NCI-H774 (cell line): Measurements from ENCODE around the gene STUM.
"Not testable (repeated sequence)": the region's sequence is repeated elsewhere in the genome, so short reads cannot be mapped to it uniquely, and the experiment has no call there.

Experiments used
- DNase-seq: peaks from one replicate; lab custom pipeline; 2025; lab: John Stamatoyannopoulos, UW

STUM gene

DNA sequence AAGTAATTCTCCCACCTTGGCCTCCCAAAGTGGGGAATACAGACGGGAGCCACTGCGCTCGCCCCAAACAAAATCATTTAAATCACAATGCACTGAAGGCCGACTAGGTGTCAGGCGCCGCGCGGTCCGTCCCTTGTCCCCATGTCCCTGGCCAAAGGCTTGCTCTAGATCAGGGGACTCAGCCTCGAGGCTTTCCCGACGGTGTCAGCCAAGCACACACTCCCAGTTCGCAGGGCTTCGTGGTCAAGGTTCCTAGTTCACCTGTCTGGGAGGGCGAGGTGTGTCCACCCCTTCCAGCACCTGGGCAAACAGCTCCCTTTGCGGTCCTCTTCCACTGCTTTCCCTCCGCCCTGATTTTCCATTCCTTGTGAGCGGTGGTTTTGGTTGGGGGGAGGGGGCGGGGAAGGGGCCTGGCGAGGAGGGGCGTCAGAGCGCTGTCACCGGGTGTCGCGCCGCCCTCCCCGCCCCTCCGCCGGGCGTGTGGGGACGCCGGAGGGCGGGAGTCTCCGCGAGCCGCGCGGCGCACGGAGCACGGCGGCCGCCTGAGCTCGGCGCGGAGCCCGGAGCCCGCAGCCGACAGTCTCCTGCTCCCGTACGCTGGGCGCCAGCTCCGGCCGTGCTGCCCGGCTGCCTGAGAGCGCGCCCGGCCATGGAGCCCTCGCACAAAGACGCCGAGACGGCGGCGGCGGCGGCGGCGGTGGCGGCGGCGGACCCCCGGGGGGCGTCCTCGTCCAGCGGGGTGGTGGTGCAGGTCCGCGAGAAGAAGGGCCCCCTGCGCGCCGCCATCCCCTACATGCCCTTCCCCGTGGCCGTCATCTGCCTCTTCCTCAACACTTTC is at the start of gene STUM:
Gene STUM, plus strand, starts transcription at position 509 of the 838 bp plus-strand sequence. Its CDS starts 141 bp downstream, at position 650.
- peak; percentile 82 for DNase-seq

DNA sequence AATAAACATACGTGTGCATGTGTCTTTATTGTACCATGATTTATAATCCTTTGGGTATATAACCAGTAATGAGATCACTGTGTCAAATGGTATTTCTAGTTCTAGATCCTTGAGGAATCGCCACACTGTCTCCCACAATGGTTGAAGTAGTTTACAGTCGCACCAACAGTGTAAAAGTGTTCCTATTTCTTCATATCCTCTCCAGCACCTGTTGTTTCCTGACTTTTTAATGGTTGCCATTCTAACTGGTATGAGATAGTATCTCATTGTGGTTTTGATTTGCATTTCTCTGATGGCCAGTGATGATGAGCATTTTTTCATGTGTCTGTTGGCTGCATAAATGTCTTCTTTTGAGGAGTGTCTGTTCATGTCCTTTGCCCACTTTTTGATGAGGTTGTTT is 48.9 kb upstream of the STUM start:
- not testable (repeated sequence) for DNase-seq

- DNase-seq, result no peak
Measured at GRCh38 chr1:226506021-226506420, 42.5 kb upstream of the STUM start.

DNA sequence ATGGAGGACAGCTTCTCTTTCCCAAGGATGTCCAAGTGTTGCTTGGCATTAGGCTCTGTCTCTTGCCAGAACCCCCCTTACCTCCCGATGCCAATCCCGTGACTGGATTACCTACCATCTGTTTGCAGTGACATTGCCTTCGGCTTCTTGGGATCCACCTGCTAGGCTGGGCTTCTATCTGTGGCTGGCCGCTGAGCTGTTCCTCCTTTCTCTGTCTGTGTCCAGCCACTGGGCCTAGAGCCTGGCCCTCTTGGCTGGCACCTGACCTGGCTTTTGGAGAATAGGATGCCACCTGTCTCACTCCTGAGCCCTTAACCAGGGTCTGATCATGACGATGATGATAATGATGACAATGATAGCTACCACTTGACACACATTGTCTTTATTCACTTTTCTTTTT is 41.6 kb upstream of the STUM start:
- DNase-seq, result no peak

DNA sequence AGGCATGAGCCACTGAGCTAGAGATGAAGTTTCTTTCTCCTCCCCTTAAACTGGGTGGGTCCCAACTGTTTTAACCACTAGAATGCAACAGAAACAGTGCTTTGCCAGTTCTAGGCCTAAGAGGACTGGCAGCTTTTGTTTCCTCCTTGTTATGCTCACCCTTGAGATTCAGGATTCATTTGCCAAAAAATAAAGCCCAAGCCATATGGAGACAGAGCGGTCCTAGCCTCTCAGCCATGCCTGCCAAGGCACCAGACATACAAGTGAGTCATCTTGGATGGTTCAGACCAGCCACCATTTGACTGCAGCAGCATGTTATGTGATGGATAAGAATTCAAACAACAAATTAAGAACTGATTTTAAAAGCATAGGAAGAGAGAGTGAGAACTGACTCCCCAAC is 38.1 kb upstream of the STUM start:
- no peak for DNase-seq

DNA sequence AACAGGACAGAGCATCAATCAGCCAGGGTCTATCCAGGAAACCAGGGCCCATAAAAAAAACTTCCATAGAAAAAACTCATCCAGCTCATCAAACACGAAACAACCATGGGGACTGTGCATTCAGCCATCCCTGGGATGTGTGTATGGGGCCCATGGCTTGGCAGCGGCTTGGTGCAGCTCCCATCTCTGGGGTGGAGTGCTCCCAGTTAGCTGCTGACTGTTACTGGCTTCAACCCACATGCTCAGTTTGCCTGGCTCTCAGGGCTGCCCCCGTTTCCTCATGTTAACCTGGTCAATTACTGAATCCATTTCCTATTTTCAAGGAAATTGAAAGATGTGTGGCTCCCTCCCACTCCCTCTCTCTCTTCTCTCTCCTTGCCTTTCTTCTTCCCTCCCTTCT is 37.3 kb upstream of the STUM start:
- no peak for DNase-seq

GRCh38 chr1:226512076-226512728 is 36.4 kb upstream of the STUM start:
- no peak for DNase-seq

DNA sequence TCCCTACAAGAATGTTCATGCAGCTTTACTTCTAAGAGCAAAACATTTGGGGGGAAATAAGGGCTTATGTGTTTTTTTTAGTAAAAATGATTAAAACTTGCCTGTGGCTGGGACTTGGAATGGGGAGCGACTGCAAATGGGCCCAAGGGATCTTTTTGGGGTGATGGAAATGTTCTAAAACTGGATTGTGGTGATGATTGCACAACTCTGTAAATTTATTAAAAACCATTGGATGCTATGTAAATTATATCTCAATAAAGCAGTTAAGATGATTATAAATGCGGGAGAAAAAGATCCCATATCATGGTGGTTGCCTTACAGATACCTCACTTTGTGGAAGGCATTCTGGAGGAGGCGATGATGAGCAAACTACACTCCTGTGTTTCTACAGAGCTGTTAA is 30.2 kb upstream of the STUM start:
- no peak for DNase-seq

- DNase-seq, result no peak
Measured at GRCh38 chr1:226519135-226519534, 29.4 kb upstream of the STUM start.

- DNase-seq, result peak; percentile 36
Measured at GRCh38 chr1:226519716-226520598, 28.6 kb upstream of the STUM start.

DNA sequence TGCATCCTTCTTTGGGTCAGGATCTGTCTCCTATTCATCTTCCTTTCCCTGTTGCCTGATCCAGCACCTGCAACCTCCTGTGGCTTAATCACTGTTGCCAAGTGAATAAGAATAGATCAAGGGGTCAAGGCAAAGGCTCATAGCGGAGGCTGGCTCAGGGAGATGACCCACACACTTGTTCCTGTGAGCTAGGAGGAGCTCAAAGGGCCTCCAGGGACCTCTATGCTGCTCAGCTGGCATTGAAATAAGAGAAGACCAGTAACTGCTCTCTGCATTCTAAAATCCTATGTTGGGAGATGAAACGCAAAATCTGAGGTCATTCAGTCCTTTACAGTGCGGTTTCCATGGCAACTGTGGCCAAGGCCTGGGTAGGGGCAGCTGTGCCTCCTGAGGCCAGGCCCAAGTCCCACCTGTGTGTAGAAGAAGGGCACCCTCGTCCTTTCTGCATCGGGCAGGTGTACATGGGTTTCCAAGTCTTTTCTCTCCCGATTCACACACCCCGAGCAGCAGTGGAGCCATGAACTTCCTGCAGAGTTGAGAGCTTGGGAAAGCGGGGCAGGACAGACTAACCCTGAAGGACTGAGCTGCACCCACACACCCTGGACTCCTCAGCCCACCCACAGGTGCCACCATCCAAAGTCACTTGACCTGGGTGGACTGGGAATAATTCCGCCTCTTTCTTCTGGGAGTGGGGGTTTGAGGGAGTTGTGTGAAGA is 27.8 kb upstream of the STUM start:
- no peak for DNase-seq

- DNase-seq, result no peak
Measured at GRCh38 chr1:226523646-226524406, 24.7 kb upstream of the STUM start.

GRCh38 chr1:226524547-226524946 is 24.0 kb upstream of the STUM start:
- DNase-seq, result no peak

DNA sequence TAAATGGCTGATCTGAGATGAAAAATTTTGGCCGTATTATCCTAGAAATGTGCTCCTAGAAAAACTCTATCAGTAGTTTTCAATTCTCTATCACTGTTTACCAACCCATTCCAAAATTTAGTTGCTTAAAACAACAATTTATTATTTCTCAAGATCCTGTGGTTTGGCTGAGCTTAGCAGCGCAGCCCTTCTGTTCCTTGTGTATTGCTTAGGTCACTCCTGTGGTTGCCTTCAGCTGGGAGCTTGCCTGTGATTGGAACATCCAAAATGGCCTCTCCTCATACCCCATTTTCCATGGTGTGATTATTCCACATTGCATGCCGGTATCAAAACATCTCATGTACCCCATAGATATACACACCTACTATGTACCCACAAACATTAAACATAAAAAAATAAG is 22.8 kb upstream of the STUM start:
- DNase-seq, result no peak

DNA sequence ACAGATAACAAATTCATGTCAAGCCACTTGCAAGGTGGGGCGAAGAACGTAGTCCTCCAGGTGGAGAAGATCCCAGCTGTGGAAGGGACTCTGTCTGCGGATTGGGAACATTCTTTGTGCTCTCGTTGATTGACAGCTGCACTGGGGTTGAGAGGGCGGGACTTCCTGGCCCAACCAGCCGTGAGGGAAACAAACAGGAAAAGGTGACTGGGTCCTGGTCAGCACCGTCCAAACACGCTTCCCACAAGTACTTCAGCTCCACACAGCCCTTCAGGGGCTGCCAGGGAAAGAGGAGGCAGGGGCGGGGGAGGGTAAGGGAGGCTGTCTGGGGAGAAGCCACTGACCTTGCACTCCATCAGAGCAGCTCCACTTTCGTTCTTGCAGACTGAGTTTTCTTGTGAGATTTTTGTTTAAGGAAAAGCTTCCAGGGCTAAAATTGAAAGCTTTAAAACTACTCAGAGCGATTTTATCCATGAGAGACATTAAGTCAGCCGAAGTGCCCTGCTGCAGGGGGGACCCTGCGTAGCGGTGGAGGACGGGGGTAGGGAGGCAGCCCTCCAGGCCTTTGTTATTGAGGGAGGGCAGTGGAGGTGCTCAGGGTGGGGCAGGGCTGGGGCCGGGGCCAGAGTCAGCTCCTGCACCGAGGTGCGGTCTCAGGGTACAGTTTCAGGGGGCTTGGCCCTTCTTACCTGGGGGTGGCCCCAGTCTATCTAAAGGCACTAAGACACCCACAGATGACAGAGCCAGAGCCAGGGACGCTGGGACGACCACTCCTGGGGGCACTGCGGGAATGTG is 21.6 kb upstream of the STUM start:
- peak; percentile 36 for DNase-seq

DNA sequence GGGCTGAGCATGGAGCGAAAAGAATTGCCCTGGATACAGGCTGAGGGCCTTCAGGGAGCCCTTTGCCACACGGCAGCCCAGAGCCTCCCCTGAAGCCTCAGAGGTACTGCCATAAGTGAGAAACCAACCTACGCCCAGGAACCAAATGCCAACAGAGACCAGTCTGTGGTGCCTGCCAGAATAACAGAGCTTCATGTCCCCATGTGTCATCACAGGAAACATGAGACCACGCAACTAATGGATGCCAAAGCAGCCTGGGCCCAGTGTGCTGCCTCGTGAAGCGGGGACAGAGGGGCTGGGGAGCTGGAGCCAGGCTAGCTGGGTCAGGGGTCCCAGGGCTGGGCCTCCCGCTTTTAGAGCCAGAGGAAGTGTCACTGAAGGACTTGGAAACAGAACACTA is 18.7 kb upstream of the STUM start:
- no peak for DNase-seq

DNA sequence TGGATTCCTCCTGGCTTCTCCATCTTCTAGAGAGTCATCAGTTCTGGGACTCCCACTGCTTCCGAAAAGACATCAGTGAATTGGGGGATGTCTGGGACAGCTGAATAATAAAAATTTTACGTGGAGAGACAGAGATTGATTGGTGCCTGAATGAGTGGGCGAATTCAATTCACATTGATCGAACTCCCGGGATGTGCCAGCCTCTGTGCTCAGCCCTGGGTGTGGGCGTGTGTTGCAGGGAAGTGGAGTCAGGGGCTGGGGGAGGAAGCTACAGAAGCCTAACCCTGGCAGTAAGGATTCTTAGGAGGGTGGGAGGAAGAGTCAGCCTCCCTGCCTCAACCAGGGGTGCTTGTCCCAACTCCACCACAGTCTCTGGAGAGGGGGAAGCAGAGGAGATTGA is 18.0 kb upstream of the STUM start:
- no peak for DNase-seq

DNA sequence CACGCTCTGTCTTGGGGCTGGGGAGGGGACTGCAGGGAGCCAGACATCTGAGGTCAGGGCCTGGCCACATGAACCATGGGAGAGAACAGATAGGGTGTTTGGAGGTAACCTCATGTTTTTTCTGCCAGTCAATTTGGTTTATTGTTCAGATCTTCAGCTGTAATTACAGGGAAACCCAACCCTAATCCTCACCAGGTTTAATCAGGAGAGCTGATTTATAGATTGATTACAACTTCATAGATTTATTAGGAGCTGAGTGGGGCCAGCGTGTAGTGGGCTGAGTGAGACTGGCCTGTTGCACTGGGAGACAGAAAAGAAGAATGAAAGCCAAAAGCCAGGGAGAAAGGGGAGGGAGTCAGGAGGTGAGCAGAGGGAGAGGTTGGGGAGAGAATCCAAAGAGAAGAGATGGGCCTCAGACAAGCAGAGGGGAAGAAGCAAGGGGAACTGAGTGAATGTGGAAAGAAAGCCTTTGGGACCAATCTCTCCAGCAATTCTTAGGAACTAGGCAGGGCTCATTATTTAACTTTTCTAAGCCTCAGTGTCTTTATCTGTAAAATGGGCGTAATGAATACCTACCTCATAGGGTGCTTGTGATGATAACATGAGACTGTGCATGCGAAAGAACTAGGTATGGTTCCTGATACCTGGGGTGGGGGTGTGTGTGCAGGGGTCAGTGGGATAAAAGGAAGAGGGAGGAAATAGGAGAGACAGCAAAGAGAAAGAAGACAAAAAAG is 17.0 kb upstream of the STUM start:
- DNase-seq, result no peak

GRCh38 chr1:226532553-226532952 is 16.0 kb upstream of the STUM start:
- DNase-seq, result no peak

- DNase-seq, result no peak
Measured at GRCh38 chr1:226533220-226533619, 15.3 kb upstream of the STUM start.
